Right hindlimb (tissue), 1 donor: ENCODE measurements around the gene SLC19A1.
A peak's percentile ranks its signal among the peaks of the same experiment; 100 is the strongest.

Source experiments
- DNase-seq: peaks from one replicate; pipeline ENCODE4 v3.0.0-alpha.2; 2018

Gene SLC19A1

DNA sequence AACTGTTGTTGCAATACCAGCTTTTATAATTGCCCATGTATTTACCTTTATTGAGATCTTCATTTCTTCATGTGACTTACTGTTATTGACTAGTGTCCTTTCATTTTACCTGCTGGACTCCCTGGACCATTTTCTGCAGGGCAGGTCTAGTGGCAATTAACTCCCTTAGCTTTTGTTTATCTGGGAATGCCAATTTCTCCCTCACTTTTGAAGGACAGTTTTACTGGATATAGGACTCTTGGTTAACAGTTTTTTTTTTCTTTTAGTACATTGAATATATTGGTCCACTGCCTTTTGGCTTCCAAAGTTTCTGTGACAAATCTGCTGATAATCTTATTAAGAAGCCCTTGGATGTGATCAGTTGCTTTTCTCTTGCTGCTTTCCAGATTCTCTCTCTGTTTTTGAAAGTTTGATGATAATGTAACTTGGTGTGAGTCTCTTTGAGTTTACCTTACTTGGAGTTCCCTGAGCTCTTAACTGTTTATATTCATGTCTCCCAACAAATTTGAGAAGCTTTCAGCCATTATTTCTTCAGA is 80.4 kb downstream of the SLC19A1 start:
- DNase-seq = no peak

DNA sequence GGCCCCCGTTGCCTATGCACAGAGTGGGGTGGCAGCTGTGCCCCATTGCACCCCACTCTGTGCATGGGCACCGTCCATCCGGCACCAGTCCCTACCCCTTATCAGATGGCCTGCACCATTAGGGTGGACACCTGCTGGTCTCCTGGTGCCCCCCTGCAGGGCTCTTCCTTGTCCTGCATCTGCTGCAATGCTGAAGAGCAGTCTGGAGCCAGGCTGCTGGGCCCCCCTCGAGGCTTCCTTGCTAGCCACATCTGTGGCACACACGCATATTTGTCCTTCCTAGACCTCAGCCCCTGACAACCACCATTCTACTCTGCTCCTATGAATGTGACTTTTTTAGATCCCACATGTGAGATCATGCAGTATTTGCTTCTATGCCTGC is 80.9 kb downstream of the SLC19A1 start:
- DNase-seq = no peak

DNA sequence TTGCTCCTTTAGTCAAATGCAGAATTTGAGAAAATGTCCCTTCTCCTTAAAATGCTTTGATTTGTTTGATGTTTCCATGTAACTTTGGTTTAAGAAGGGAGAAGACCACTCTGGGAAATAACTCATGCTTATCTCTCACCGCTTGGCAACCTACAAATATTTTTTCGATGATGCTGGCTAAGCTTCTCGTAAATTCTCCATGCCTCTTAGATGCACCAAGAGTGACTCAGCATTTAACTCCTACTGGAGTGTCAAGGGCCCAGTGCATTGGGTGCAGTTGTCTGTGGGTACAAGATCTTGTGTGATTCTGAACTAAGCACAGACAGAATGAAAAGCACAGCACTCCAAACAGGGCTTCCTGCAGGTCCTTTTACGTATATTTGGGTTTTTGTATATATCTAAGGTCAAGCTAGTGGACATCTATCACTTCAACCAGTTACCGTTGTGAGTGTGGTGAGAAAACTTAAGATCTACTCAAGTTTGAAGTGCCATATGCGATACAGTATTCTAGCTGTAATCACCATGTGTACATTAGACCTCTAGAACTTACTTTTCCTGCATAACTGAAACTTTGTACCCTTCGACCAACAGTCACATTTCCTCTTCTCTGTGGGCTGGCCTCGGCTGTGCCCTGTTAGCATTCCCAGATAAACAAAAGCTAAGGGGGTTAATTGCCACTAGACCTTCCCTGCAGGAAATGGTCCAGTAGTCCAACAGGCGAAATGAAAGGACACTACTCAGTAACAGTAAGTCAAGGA is 81.5 kb downstream of the SLC19A1 start:
- no peak for DNase-seq

DNA sequence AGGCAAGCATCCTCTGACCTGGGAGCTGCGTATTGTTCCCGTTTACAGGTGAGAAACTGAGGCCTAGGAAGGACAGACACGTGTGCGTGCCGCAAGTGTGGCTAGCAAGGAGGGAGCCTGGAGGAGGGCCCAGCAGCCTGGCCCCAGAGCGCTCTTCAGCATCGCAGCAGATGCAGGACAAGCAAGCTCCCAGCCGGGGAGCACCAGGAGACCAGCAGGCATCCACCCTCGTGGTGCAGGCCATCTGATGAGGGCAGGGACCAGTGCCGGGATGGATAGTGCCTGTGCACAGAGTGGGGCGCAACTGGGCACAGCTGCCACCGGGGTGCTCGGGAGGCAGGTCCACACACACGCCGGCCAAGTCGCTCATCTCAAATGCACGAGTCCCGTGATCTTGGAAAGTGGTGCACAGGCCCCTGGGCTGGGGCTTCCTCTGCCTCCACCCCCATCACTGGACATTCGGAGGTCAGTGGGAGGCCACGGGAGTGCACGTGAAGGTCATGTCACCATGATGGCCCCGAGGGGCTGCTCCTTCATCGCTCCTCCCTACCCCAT is 82.2 kb downstream of the SLC19A1 start:
- DNase-seq = no peak

DNA sequence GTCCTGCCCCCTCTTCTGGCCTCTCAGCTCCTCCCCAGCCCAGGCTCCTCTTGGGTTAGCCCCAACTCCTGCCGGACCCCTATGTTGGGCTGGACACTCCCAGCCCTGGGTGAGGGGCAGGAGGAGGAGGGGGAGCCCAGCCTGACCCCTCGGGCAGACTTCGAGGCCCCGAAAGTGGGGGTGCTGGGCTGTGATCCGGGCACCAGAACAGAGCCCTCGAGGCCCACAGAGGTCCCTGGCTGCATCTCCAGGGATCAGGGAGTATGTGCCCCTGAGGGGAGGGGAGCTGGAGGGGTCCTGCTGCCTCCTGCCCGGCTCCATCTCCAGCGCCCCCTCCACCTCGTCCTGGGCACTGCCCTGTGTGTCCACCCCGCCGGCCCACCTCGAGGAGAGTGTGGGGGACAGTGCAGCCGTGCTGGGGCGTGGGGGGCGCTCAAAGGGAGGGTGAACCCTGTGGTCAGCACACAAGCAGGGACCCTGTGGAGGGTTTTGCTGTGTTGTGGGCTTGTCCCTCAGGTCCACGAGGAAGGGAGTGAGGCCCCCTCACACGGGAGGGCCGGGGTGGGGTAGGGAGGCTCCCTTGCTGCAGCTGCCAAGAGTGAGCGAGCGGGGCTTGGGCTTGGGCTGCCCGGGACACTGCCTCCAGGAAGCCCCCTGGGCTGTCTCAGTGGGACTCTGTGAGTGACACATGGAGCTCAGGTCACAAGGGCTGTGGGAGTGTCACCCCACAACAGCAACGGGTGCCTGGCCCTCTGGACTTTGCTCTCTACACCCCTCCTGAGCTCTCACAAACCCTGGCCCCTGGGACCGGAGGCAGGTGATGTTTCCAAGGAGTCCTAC is 82.8 kb downstream of the SLC19A1 start:
- DNase-seq = no peak

DNA sequence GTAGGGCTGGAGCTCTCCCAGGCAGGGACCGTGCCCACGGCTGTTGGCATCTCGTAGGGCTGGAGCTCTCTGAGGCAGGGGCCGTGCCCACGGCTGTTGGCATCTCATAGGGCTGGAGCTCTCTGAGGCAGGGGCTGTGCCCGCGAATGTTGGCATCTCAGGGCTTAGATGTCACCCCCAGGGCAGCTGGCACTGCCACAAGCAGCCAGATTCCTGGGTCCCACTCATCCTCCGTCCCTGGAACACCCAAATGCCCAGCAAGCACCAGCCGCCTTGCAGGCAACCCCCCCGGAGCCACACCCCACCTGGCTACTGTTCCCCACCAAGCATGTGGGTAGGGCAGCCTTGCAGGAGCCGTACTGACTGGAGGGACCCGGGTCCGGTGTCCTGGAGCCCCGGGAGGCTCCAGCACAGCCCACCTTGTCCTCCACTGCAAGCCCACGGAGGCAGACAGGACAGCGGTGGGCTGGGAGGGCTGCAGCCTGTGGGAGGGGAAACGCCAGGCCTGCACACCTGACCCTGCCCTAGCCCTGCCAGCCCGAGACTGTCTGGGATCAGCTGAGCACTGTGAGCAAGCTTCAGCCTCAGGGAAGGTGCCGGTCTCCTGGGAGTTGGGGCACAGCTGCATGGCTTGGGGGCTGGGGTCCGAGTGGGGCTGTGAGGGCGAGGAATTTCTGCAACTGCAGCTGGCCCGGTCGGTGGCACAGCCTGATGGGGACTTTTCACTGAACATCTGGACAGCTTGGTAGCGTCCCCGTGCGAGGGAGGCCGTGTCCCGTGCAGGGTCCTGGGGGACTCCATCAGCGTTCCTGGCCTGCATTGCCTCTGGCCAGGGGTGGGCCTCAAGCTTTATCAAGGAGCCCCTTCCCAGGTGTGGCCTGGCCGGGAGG is 83.7 kb downstream of the SLC19A1 start:
- DNase-seq = no peak

DNA sequence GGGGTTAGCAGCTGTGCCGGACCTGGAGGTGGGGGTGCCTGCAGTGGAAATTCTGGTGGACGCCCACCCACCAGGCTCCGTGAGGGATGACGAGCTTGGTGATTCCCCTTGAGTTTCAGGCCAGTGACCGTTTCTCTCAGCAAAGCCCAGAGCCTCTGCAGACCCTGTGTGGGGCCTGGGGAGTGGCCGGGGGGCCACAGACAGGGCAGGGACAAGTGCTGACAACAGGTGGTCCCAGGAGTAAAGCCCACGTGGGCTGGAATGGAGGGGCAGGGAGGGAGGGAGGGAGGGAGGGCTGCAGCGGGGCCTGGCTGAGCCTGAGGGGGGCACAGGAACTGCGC is 84.4 kb downstream of the SLC19A1 start:
- no peak for DNase-seq

DNA sequence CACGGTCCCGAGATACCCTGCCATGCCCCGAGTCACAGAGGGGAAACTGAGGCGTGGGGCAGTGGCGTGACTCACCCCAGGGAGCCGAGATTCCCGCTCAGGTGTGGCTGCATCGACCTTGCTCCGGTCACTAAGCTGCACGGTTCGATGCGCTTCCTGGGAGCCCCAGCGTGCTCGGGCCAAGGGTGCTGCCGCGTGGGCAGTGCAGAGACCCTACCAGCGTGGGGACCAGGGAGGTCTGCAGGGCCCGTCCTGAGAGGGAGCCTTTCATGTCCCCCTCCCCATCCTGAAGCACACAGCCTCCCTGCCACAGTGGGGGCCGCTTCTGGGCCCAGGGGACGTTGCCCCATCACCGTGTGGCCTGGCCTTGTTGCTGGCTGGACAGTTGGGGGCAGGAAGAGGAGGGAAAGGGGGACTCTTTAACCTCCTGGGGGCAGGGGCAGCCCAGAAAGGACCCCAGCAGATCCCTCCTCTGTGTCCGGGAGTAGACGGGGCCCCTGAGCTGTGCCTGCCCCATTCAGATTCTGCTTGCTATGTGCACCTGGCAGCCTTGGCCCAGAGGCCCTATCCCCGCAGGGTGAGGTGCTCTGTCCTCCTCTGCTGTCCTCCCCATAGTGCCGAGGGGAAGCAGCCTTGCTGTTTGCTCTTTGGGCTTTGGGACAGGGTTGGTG is 84.9 kb downstream of the SLC19A1 start:
- no peak for DNase-seq

DNA sequence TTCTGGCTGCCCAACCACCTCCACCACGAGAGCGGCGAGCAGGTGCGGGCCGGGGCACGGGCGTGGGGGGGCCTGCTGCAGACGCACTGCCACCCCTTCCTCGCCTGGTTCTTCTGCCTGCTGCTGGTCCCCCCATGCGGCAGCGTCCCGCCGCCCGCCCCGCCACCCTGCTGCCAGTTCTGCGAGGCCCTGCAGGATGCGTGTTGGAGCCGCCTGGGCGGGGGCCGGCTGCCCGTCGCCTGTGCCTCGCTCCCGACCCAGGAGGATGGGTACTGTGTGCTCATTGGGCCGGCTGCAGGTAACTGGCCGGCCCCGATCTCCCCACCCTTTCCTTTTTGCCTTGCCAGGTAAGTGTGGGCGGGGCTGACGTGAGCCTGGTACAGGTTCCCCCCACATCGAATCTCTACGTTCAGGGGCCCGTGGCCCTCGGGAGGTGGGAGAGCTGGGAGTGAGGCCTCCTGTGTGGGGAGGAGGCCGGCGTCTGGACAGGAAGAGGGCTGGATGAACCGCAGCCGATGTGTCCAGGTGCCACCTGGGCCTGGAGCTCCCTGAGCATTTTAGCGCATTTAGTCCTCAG is 85.6 kb downstream of the SLC19A1 start:
- DNase-seq = no peak

DNA sequence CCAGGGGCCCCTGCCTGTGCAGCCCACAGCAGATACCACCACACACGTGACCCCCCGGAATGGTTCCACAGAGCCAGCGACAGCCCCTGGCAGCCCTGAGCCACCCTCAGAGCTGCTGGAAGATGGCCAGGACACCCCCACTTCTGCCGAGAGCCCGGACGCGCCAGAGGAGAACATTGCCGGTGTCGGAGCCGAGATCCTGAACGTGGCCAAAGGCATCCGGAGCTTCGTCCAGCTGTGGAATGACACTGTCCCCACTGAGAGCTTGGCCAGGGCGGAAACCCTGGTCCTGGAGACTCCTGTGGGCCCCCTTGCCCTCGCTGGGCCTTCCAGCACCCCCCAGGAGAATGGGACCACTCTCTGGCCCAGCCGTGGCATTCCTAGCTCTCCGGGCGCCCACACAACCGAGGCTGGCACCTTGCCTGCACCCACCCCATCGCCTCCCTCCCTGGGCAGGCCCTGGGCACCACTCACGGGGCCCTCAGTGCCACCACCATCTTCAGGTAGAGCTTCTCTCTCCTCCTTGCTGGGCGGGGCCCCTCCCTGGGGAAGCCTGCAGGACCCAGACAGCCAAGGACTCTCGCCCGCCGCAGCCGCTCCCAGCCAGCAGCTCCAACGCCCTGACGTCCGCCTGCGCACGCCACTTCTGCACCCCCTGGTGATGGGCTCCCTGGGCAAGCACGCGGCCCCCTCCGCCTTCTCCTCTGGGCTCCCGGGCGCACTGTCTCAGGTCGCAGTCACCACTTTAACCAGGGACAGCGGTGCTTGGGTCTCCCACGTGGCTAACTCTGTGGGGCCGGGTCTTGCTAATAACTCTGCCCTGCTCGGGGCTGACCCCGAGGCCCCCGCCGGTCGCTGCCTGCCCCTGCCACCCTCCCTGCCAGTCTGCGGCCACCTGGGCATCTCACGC is 86.3 kb downstream of the SLC19A1 start:
- peak; percentile 30 for DNase-seq

DNA sequence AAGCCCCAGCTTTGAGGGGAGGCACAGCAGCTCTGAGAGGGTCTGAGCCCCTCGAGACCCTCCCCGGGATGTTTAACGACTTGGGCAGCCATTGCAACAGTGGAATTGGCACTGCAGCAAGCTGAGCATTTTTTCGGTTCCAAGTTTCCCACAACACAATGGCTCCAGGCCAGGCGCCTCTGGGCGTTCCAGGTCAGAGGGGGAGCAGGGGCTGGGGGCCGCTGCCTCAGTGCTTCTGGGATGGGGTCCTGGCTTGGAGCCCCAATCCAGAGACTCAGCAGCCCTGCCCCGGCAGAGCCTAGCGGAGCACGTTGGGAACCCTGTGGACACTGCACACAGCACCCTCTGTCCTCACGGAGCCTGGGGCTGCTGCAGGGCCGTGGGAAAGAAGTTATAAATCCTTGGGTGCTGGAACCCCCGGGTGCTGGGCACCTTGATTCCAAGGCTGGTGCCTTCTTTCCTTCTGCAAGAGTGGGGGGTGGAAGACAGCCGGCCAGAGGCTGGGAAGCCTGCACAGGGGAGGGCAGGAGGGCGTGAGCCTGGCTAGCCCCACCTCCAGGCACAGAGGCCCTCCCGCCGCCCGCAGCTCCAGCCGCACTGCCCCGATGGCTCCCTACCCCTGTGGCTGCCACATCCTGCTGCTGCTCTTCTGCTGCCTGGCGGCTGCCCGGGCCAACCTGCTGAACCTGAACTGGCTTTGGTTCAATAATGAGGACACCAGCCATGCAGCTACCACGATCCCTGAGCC is 87.1 kb downstream of the SLC19A1 start:
- peak; percentile 72 for DNase-seq

DNA sequence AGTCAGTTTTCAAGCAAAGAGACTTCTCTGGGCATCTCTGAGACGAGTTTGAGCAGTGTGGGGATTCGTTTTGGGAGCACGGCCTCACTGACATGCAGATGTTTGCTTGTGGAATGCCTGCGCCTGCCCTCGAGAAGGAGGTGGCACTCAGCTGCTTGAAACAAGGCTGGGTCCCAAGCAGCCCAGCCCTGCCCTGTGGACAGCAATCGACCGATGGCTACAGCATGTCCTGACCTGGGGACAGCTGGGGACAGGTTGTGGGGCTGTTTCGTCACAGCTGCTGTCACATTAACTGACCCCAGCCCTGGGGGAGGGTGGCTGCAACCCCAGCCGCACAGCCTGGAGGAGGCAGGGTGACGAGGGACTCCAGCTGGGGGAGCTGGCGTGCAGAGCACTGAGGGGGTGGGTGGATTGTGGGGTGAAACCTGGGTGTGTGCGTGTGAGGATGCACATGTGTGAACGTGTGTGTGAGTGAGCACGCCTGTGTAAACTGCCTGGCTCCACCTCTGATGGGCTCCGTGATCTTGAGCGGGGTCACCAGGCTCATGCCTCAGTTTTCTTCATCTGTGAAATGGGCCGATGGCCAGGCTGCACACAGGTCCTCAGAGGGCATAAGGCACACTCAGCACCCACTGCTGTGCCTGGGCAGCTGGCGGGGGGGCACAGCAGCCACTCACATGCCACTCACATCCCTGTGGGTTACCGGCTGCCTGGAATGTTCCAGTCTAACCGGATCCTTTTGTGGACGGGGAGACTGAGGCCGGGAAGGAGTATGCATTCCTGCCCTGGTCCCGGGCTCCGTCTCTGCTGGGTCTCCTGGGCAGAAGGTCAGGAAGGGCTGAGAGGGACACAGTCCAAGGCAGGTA is 87.9 kb downstream of the SLC19A1 start:
- DNase-seq = no peak

DNA sequence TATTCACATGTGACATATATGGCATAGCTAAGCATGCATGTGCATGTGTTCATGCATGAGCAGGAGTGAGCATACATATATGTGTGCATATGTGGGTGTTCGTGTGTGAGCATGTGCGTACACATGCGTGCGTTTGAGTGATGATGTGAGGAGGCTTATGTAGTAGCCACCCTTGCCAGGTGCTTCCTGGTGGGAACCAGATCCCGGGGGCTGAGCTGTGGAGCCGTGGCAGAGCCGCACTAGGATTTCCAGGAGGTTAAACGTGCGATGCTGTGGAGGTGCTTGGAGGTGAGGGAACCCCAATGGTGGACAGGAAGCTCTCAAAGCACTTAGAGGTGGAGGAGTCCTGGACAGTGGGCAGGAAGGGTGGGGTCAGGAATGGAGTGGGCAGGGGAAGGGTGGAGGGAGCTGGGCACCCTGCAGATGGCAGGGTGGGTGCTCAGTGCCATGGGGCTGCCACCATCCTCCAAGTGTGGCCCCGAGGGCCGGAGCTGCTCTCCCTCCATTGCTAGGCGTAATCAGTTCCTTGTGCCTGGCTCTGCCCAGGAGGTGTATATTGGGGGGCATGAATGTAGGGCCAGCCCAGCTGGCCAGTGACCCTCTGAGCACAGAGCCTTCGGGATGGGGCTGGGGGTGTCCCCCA is 88.8 kb downstream of the SLC19A1 start:
- DNase-seq = no peak

DNA sequence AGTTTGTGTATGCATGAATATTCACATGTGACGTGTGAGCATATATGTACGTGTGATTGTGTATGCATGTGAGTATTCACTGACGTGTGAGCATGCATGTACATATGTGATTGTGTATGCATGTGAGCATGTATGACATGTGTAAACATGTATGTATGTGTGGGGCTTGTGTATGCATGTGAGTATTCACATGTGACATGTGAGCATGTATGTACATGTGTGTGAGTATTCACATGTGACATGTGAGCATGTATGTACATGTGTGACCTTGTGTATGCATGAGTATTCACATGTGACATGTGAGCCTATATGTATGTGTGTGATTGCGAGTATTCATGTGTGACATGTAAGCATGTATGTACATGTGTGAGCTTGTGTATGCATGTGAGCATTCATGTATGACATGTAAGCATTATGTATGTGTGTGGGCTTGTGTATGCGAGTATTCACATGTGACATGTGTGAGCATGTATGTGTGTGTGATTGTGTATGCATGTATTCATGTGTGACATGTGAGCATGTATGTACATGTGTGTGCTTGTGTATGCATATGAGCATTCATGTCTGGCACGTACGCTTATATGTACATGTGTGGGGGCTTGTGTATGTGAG is 89.4 kb downstream of the SLC19A1 start:
- no peak for DNase-seq

DNA sequence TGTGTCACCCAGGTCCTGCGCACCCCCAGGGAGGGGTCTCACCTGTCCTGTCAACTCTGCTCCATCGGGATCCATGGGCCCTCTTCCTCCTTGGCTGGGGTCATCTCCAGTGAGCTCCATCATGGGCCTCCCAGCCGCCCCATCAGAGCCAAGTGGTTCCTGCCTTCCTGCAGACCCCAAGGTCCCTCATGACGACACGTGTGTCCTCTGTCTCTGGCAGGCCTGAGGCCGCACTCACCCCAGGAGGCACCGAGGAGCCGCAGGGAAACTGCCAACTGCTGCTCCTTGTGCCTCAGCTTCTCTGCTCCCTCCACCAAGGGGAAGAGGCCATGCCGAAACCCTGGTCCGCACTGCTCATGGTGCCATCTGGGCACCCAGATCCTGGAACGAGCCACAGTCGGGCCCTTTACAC is 90.5 kb downstream of the SLC19A1 start:
- DNase-seq = no peak

DNA sequence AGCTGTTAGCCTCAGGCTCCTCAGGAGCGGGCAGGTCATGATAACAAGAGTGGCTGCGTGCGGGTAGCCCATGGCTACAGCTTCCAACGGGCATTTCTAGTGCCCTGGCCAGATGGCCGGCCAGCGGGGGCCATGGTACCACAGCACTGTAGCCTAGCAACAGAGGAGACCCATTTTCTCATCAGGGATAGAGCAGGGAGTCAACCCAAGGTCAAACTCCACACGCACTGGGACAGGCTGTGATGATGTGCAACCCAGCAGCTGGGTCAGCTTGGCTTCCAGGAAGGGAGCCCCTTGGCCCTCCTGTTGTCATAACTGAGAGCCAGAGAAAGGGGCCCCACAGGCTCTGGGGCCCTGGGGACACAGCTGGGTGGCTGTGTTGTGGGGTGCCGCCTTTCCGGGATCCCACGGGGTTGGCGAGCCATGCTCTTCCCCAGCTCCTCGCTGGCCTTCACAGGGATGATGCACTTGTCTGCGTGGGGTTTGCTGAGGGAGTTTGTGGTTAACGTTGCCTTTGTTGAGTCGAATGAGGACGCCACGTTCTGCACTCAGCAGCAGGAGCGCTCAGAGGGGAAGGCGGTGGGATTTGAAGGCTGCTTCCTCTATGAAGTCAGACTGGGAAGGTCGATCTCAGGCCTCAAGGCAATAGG is 91.0 kb downstream of the SLC19A1 start:
- no peak for DNase-seq

DNA sequence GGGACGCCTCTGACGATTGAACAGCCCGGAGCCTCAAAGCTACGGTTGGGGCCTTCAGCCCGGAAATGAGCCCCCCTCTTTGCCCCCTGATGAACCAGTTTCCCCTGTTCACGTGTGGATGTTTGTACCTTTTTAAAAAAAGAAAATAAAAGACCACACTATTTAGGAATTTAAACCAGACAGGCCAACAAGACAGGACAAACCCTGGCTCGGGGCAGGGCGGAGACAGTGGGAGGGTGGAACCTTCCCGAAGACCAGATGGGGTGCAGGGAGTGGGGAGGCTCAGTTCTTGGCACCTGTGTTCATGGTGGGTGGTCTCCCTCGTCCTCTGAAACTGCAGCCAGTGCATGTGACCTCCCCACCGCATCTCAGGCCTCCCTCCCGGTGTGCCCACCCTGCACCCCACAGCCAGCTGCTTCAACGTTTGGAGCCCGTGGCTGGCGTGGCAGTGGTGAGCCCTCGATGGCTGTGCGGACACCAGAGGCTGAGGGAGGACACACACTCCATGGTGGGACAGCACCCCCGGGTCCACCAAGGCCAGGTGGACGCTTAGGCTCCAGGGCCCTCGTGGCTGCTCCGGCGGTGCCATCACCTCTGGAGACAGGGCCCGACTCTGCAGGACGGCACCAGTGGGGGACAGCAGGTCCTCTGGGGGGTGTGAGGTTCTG is 91.7 kb downstream of the SLC19A1 start:
- no peak for DNase-seq
